Neural crest cell (in vitro differentiated cells): ENCODE data around the gene RHBDF2. TPM values are rescaled to one million over a fixed set of nuclear protein-coding genes. Genes with fewer than 3 reads are reported as not detected.
"Not testable (repeated sequence)": the region's sequence is repeated elsewhere in the genome, so short reads cannot be mapped to it uniquely, and the experiment has no call there.

Source experiments
- DNase-seq: peaks from one replicate; pipeline ENCODE4 v3.0.0; 2021; ENCODE audit warnings: low read depth, mixed read lengths, low spot score
- H3K27ac Mint-ChIP-seq: one replicate; pipeline ENCODE4 v1.8.0; 2021; ENCODE audit warnings: mild to moderate bottlenecking, mixed read lengths; ENCODE audit not compliant: unreplicated experiment
- H3K27me3 Mint-ChIP-seq: 2 replicates; pipeline ENCODE4 v1.8.0; 2021; ENCODE audit warnings: low read depth, mild to moderate bottlenecking, mixed read lengths
- H3K36me3 Mint-ChIP-seq: 2 replicates; pipeline ENCODE4 v1.8.0; 2021; ENCODE audit warnings: low read depth, mild to moderate bottlenecking, mixed read lengths
- H3K4me1 Mint-ChIP-seq: 2 replicates; pipeline ENCODE4 v1.8.0; 2021; ENCODE audit warnings: mixed read lengths
- H3K4me3 Mint-ChIP-seq: one replicate; pipeline ENCODE4 v1.8.0; 2021; ENCODE audit warnings: mild to moderate bottlenecking, mixed read lengths
- H3K9me3 Mint-ChIP-seq: 2 replicates; pipeline ENCODE4 v1.8.0; 2021; ENCODE audit warnings: mixed read lengths
- CTCF ChIP-seq: fragments of 200-600 bp; sonication (generic); conservative IDR thresholded peaks from 2 replicates; pipeline ENCODE4 v1.5.0; 2021; ENCODE audit warnings: antibody characterized with exemption, mild to moderate bottlenecking
- total RNA-seq: library from RNA; stranded (reverse); gene quantifications from 2 replicates; pipeline ENCODE4 v1.2.1, GENCODE V29; 2021

Gene RHBDF2
- total RNA-seq, 1 donor from 2014 or later: 3.6 TPM

- no peaks in the 10 kb centered on the region for H3K36me3 Mint-ChIP-seq
- H3K9me3 Mint-ChIP-seq: no peaks in the 10 kb centered on the region
- no peak overlapping the region for H3K4me3 Mint-ChIP-seq
- DNase-seq: no peak
- no peak overlapping the region for H3K27ac Mint-ChIP-seq
- TF ChIP-seq CTCF: no peak
- H3K4me1 Mint-ChIP-seq: peaks cover 14% of the 10 kb centered on the region
- H3K27me3 Mint-ChIP-seq: peaks cover 4% of the 10 kb centered on the region
Observed at GRCh38 chr17:76521262-76521661, 20.0 kb upstream of the RHBDF2 start.

- H3K27ac Mint-ChIP-seq: peak overlapping the region; percentile 57
- no peak for TF ChIP-seq CTCF
Observed at GRCh38 chr17:76519048-76519966, 18.1 kb upstream of the RHBDF2 start.

GRCh38 chr17:76517638-76518038 is 16.4 kb upstream of the RHBDF2 start:
- Mint-ChIP-seq H3K9me3 (no peaks in the 10 kb centered on the region), H3K27ac (no peak overlapping the region), H3K36me3 (no peaks in the 10 kb centered on the region), H3K27me3 (no peaks in the 10 kb centered on the region), H3K4me3 (no peak overlapping the region), H3K4me1 (no peaks in the 10 kb centered on the region)
- no peak for TF ChIP-seq CTCF
- no peak for DNase-seq

More at GRCh38 chr17:76519048-76519966, 18.1 kb upstream of the RHBDF2 start:
- no peak for DNase-seq
- H3K4me3 Mint-ChIP-seq: no peak overlapping the region
- H3K36me3 Mint-ChIP-seq: no peaks in the 10 kb centered on the region
- H3K4me1 Mint-ChIP-seq: peaks cover 6% of the 10 kb centered on the region
- H3K27me3 Mint-ChIP-seq: peaks cover 2% of the 10 kb centered on the region
- no peaks in the 10 kb centered on the region for H3K9me3 Mint-ChIP-seq

- Mint-ChIP-seq H3K9me3 (no peaks in the 10 kb centered on the region), H3K4me3 (no peak overlapping the region), H3K4me1 (no peaks in the 10 kb centered on the region), H3K27ac (no peak overlapping the region), H3K27me3 (no peaks in the 10 kb centered on the region), H3K36me3 (no peaks in the 10 kb centered on the region)
- no peak for TF ChIP-seq CTCF
- DNase-seq: no peak
Observed at GRCh38 chr17:76515274-76515949, 14.2 kb upstream of the RHBDF2 start.

GRCh38 chr17:76514355-76514754 is 13.1 kb upstream of the RHBDF2 start:
- not testable (repeated sequence) for H3K27me3 Mint-ChIP-seq, H3K4me1 Mint-ChIP-seq, H3K9me3 Mint-ChIP-seq, H3K4me3 Mint-ChIP-seq, DNase-seq, H3K36me3 Mint-ChIP-seq, H3K27ac Mint-ChIP-seq

GRCh38 chr17:76513306-76513692 is 12.1 kb upstream of the RHBDF2 start:
- no peaks in the 10 kb centered on the region for H3K9me3 Mint-ChIP-seq
- H3K4me1 Mint-ChIP-seq: no peaks in the 10 kb centered on the region
- TF ChIP-seq CTCF: no peak
- no peak overlapping the region for H3K4me3 Mint-ChIP-seq
- H3K27ac Mint-ChIP-seq: no peak overlapping the region
- peaks cover 6% of the 10 kb centered on the region for H3K27me3 Mint-ChIP-seq
- H3K36me3 Mint-ChIP-seq: no peaks in the 10 kb centered on the region
- no peak for DNase-seq
